Measurements from ENCODE around the gene CREB3L2.

GRCh38 chr7:138032186-138032585 lies 30.3 kb upstream of the CREB3L2 start:
- TF ChIP-seq CTCF (IDR thresholded peaks at IDR 0.05 in 2 of 3, conservative IDR thresholded peaks at IDR 0.05 in 1 of 3; ENCODE audit: borderline replicate concordance in 1 of 3, insufficient read depth in 1 of 3, low read depth in 2 of 3, low read length in 2 of 3) = no peak
- no peak for TF ChIP-seq ZBTB33 (IDR thresholded peaks at IDR 0.05; ENCODE audit: extremely low read depth, insufficient replicate concordance, low read length)
- TF ChIP-seq SP1 (IDR thresholded peaks at IDR 0.05; ENCODE audit: low read depth) = no peak
- no peak for TF ChIP-seq FOSL1 (IDR thresholded peaks at IDR 0.05; ENCODE audit: low read depth)
- no peak for TF ChIP-seq MAX (IDR thresholded peaks at IDR 0.05)

Data from HCT116 (cell line).